Ammon's horn (tissue), 1 donor: ENCODE results near the gene LSM6.

Experiments used
- DNase-seq: peaks from one replicate; pipeline ENCODE4 v3.0.0-alpha.2; 2016; ENCODE audit warnings: low spot score

Gene LSM6

DNA sequence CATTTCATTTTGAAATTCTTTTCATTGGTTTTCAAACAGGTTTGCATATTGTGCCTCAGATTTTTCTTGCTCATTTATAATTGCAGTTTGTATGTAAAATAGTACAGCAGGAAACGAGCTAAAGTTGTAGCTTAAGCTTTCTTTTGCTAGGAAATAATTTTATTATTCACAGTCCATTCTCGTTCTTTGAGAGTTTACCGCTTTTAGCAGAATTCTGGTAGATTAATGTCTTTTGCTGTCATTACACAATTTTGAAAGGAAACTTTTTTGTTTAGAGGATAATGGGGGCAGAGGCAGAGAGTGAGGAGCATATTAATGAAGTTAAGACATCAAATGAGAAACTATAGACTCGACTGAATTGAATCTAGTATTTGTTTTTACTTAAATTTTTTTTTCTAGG, 10.5 kb downstream of the LSM6 start:
- DNase-seq: no peak

DNA sequence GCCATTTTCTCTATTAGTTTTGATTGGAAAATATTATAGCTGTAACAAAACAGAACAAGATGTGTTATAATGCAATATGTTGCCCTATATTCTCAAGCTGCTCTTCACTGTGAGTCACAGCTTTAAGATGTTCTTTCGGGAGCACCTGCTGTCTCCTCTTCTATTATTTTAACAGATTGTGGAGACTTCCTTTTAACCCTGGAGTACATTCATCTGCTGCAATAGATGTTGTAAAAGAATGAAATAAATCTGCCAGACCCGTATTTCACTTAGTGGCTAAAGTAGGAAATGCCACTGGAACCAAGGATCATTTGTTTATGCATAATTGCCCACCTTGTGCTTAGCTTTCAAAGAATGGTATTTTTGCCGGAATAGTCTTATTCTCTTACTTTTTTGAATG, 11.1 kb downstream of the LSM6 start:
- DNase-seq: no peak

DNA sequence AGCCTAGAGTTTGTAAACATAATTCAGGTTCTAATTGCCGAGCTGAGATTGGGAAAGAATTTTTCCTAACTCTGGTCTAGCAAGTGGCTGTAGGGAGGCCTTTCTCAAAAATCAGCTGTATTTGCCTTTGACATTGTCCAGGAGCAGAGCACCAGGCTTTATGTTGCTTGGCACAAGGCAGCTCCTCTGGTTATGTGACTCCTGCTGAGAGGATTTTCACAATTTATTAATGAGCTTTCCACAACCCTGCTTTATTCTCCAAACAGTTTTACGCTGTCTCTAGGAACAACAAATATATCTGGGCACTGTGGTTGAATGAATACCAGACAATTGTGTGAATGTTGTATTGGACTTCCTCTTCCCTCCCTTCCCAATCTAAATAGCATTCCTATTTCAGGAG, 14.9 kb downstream of the LSM6 start:
- DNase-seq: no peak

DNA sequence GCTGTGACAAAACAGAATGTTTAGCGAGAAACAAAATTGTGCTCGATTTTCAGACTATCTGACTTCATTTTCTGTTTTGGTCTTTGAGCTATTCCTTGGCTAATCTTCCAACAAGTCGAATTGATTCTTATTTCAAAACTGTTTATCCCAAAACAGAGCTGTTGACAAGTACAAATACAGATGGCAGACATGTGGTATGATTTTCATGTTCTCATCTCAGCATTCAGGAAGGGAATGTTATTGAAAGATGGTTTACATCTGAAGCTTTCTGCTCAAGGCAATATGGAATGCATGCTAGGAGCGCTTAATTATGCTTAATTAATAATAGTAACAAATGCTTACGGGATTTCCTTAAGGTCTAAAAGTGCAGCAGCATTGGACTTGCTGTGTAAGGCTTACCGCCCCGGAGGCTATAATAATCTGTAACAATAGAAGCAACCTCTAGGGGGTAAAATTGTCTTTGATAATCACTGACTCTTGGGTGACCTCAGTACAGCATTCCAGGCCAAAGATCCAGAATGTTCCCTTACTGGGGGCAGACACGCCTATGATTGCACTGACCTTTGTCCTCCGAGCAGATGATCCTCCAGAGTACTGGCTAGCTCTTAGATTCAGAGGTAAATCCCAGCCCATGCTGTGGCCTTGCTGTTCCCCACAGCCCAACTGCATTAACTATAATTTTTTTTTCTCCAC, 16.4 kb downstream of the LSM6 start:
- no peak for DNase-seq

DNA sequence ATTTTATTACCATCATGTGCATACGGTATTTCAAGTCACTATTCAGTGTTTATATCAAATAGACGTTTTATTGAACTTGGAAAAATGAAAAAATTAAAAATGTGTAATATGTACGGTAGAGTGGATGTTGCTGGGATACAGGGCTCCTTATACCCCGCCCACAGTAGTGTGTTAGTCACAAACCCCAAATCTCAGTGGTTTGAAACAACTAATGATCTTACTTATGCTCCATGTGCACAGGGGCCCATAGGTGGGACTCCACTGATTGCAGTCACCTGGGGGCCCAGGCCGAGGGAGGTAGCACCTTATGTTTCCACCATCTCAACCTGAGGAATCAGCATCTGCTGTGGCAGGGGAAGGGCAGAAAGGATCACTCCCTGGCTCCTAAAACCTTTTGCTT, 18.1 kb downstream of the LSM6 start:
- DNase-seq: no peak

DNA sequence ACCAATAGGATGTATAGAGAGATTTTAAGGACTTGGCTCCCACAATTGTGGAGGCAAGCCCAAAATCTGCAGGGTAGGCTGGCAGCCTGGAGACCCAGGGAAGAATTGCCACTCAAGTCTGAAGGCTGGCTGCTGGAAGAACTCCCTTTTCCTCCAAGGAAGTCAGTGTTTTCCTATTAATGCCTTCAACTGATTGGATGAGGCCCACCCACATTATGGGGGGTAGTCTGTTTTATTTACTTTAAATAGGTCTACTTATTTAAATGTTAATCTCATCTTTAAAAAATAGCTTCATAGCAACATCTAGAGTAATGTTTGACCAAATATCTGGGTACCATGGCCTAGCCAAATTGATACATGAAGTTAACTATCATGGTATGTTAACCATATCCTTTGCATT, 18.7 kb downstream of the LSM6 start:
- DNase-seq: no peak

DNA sequence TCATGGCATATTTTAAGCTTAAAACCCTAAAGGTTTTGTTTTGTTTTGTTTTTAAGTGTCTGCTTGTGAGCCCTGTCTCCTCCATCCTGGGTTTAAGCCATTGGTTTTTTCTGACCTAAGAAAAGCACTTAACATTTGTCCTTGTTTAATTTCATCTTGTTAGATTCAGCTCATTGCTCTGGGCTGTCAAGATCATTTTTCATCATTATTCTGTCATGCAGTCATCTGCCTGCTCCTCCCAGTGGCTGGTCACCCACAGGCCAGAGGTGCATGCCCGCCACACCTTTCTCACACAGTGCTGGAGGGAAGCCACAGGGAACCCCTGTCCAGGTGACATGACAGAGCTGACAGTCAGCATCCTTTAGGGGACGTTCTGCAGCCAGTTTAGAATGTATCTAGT, 27.1 kb downstream of the LSM6 start:
- no peak for DNase-seq

DNA sequence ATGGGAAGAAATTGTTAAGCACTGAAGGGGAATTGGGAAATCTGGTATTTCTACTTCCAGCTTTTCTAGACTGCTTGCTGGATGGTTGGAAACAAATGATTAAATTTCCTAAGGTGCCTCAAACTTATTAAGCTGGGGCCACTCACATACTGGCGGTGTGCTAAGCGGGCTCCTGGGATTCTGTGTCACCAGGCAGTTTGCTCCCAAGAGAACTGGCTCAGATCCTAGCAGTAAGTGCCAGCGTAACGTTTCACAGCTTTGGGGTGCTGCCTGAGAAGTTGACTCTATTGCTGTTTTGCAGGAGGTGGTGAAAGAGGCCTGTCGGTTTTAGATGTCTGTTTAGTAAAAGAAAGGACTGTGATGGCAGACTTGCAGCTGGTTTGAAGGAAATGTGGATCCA, 31.9 kb downstream of the LSM6 start:
- DNase-seq: no peak

DNA sequence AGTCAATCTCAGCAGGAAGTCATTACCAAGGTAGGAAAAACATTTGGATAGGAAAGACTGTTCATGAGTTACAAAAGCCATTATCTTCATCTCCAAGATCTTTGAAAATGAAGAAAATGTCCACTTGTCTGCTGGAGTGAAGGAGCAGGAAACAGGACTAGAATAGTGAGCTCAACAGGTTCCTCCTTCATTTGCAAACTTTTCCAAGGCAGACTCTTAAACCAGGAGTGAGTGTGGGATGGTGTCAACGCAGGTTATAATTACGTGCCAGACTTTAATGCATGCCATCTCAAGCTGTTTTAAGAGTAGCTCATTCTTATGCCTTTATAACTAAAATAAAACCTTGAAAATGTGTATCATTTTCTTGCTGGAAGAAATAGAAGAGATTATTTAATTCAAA, 35.4 kb downstream of the LSM6 start:
- no peak for DNase-seq

DNA sequence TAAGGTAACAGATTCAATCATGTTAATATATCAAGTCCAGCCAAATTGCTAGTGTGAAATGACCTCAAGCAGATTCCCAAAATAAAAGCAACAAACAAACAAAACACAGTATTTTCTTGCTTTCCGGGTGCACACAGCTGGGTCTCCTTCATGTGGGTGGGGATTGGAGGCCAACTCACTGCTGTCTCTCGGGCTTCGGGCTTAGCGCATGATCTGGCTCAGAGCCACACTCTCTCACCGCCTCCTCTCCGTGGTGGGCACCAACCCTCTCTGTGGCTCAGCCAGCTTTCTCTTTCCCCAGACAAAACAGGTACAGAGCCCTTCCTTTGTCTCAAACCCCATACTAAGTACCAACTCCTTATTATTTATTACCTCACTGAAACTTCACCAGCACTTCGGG, 35.9 kb downstream of the LSM6 start:
- no peak for DNase-seq

DNA sequence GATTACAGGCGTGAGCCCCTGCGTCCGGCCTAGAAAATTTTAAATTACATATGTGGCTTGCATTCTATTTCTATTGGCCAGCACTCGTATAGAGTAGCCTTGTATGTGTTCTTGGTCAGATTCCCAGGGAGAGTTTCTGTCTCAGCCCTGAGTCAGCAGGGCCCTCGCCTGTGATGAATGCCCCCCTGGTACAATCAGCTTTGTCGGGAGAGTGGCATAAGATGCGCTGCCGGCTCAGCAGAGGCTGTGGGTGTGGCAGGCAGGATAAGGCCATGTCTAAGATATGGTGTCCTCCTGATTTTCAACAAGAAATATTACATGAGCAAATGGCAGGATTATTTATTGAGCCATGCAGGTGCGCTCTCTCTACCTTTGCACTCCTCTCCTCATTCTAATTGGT, 37.3 kb downstream of the LSM6 start:
- no peak for DNase-seq

DNA sequence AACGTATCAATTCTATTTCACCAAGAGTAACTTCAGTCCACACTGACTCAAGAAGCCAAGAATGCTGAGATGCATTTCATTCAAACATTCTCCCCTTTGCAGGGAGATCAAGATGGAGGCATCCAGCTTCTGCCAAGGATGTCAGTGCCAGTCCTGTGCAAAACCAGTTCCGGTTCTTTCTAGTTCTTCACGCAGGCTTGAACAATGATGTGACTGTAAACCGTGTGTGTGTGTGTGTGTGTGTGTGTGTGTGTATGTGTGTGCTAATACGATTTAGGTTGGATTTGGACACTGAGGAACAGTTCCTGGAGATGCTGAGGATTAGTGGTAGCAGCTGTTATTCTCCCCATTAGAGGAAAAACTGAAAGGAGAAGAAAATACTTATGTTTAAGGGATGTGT, 38.7 kb downstream of the LSM6 start, which contains the start of gene REELD1:
TSS of gene REELD1 (plus strand) at position 301 of the 400 bp plus-strand sequence. CDS start 2,415 bp downstream, outside the sequence.
- no peak for DNase-seq

DNA sequence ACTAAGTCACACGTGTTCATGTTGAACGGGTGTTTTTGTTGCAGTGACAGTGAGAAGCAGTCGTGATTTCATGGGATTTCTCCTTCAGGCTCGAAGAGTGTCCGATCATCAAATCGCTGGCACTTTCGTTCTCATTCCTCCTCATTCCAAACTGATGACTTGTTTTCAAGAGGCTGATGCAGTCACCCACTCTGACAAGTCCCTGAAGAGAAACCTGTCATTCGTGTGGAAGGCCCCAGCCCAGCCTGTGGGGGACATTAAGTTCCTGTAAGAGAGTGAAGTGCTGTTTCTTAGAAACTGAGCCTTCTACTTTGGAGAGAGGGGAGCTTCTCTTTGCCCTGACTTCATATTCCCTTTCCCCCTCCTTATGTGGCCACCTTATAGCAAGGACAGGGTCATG, 46.8 kb downstream of the LSM6 start:
- DNase-seq: no peak

DNA sequence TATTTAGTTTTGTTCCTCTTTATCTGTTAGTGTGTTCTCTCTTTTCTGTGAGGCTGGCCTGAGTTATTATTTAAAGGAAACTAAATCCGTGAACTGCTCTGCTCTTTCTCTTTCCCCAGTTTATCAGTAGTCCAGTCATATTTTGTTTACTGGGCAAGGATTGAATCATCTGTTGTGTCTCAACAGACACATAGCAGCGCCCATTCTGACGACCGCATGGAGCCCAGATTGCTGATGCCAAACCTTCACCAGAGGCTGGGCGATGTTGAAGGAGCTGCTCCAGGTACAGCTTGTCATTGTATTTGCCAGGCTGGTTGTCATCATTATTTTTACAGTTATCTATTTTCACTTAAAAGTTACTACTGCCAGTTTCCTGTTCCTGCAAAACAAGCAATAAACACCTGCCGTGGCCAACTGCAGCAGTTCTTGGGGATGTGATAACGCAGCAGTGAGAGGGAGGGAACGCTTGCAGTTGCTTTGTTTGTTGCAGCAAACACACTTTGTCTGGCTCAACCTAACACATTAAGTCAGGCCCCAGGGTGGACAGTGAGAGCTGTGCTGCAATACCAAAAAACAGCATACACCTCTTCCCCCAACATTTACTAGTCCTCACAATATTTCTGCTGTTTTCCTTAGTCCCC, 48.9 kb downstream of the LSM6 start:
- DNase-seq: peak; percentile 40

DNA sequence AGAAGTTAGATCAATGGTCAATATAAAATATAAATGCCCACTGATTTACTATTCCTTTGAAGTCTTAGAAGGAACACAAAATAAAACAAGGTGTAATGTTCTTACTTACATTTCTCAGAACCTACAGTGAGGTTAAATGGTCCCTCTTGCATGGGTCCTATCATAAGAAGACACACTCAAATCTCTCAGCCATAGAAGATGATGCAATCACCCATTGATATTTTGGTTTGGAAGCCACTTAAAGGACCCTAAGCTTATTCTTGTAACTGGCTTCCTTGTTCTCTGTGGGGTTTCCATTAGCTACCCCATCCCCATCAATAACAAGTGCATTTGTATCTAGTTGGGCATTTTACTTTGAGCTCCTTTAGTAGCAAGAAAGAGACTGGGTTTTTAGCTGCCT, 53.9 kb downstream of the LSM6 start:
- DNase-seq: no peak

DNA sequence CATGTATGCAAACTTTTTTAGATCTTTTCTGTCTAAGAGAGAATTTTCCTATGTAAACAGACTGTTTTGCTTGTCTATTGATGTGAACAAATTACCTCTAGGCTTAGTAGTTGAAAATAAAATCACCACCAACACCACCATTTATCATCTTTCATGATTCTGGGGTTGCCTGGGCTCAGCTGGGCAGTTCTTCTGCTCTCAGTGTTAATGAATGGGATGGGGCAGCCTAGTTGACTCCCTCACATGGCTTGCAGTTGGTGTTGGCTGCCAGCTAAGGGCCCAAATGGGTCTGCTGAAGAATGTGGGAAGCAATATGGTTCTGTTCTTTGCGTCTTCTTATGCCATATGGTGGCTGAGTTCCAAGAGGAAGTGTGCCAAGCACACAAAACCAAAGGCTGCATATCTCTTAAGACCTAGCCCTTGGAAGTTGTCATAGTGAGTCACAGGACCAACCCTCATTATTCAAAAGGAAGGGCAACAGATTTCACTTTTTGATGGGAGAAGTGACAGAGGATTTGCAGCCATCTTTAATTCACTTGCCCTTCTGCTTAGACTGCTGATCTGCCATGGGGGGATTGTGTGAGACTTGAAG, 56.7 kb downstream of the LSM6 start:
- no peak for DNase-seq

DNA sequence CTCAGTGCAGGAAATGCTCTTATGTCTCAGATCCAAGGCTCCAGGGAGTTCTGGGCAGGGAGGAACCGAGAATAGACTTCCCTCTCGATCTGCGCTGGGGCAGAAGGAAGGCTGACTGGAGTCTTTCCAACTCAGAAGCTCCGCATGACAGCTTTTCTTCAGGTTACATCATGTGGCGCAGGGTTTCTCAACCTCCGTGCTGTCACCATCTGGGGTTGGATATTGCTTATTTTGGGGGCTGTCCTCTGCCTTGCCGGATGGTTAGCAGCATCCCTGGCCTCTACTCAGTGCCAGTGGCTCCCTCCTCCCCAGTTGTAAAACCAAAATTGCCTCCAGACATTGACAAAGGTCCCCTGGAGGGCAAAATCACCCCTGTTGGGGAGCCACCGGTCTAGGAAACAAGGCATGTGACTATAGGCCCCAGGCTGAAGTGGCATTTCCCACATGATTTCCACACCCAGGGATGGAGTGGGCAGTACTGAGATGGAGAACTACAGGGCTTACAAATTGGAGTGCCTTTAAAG, 60.2 kb downstream of the LSM6 start:
- DNase-seq: no peak

DNA sequence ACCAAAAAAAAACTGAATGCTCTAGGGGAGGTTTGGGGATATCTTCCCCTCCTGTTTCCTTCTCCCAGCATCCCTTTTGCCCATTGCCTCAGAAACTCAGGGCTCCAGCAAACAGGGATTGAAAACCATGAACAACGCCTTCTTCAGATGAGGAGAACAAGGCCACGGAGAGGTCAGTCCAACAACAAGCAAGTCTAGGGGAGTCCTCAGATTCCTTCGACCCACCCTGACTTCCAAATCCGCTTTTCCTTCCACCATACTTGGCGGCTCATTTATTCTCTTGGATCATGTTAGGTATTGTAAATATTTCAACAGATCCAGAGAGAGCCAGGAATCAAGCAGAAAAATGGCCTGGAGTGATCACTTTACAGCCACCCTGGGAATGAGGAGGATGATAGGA, 60.7 kb downstream of the LSM6 start:
- no peak for DNase-seq

DNA sequence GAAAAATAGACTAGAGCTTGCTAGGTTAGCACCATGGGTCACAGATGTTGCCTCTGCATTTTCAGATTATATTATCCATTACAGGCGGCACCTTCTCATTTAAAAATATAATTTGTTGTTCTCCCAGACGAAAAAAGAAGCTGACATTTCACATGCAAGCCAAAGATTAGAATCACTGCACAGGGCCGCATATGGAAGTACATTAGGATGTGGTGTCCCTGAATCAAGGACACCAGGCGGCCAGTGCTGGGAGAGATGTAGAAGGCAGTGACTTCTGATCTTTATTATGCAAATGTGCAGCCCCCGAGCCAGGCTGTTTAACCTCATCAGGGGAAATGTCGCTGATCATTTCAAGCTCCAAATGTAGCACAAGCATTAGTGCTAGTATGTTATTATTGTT, 61.6 kb downstream of the LSM6 start:
- DNase-seq: no peak

DNA sequence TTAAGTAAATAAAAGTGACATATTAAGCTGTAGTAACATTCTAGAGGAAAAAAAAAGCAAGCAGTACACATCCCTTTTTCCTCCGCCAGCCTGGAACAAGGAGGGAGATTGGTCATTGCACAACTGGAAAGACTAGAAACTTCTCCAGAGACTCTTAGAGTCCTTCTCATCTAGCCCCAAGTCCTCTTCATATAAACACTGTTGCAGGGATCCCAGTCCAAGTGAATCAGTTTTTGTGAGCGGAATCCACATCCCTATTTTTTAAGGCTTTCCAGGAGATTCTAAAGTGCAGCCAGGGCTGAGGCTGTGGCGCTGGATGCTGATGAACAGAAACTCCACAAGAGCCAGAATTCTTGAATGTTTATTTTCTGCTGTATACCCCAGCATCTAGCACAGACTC, 62.6 kb downstream of the LSM6 start:
- no peak for DNase-seq
